ENCODE data around the gene S100A2. TPM values are rescaled to one million over a fixed set of nuclear protein-coding genes. Genes with fewer than 3 reads are reported as not detected.

The S100A2 gene
- 1 to 10 TPM in 1 of 2 donors, under 1 TPM in 1; 0.34 to 1.3 TPM for total RNA-seq

GRCh38 chr1:153565529-153566374, at the start of gene S100A2:
Gene S100A2, minus strand, starts transcription at chr1:153565844. Its CDS starts 1,967 bp downstream, at chr1:153563877.

GRCh38 chr1:153612755-153613331, 47.2 kb upstream of the S100A2 start, which contains the start of gene S100A16:
Gene S100A16, minus strand, starts transcription at chr1:153613137. Its CDS starts 4,986 bp downstream, at chr1:153608151.

GRCh38 chr1:153548722-153549688, 16.6 kb downstream of the S100A2 start, which contains the start of gene S100A3:
Gene S100A3, minus strand, starts transcription at chr1:153549258. Its CDS starts 773 bp downstream, at chr1:153548485.

GRCh38 chr1:153545067-153546055, 20.3 kb downstream of the S100A2 start, which contains the start of gene S100A4:
Gene S100A4, minus strand, starts transcription at chr1:153545806. Its CDS starts 1,012 bp downstream, at chr1:153544794.

GRCh38 chr1:153540394-153541361, 25.0 kb downstream of the S100A2 start, which contains the start of gene S100A5:
Gene S100A5, minus strand, starts transcription at chr1:153540934. Its CDS starts 743 bp downstream, at chr1:153540191.

GRCh38 chr1:153535242-153536011, 30.2 kb downstream of the S100A2 start, which contains the start of gene S100A6:
Gene S100A6, minus strand, starts transcription at chr1:153535991. Its CDS starts 652 bp downstream, at chr1:153535339.

Other genes with a start within 250 kb of the S100A2 start
- not detected for gene PGLYRP4, start 217.0 kb downstream of the S100A2 start, total RNA-seq
- gene S100A9, start 208.0 kb downstream of the S100A2 start, total RNA-seq = not detected
- 1 to 10 TPM in 1 of 2 donors, not detected in 1; 1.0 TPM for gene S100A12, start 190.2 kb downstream of the S100A2 start, total RNA-seq
- gene S100A8, start 174.8 kb downstream of the S100A2 start, total RNA-seq = not detected
- gene S100A7A, start 149.3 kb downstream of the S100A2 start, total RNA-seq = not detected
- gene S100A7, start 105.2 kb downstream of the S100A2 start, total RNA-seq = not detected
- gene S100A6, start 29.9 kb downstream of the S100A2 start, total RNA-seq = 100 to 1,000 TPM; 336 to 430 TPM
- gene S100A5, start 24.9 kb downstream of the S100A2 start, total RNA-seq = not detected
- gene S100A4, start 20.0 kb downstream of the S100A2 start, total RNA-seq = 1 to 10 TPM in 1 of 2 donors, under 1 TPM in 1; 0.67 to 1.7 TPM
- 1 to 10 TPM in 1 of 2 donors, not detected in 1; 1.3 TPM for gene S100A3, start 16.6 kb downstream of the S100A2 start, total RNA-seq
- gene S100A16, start 47.3 kb upstream of the S100A2 start, total RNA-seq = 10 to 100 TPM; 13.1 to 34.3 TPM
- not detected for gene S100A14, start 50.5 kb upstream of the S100A2 start, total RNA-seq
- gene S100A13, start 61.7 kb upstream of the S100A2 start, total RNA-seq = 10 to 100 TPM; 42.7 to 63.3 TPM
- gene S100A1, start 62.6 kb upstream of the S100A2 start, total RNA-seq = 1 to 10 TPM; 1.7 to 4.1 TPM
- 10 to 100 TPM; 27.2 to 37.0 TPM for gene CHTOP, start 68.2 kb upstream of the S100A2 start, total RNA-seq
- 10 to 100 TPM; 46.8 to 53.6 TPM for gene SNAPIN, start 92.9 kb upstream of the S100A2 start, total RNA-seq
- gene ILF2, start 105.1 kb upstream of the S100A2 start, total RNA-seq = 100 to 1,000 TPM; 137 to 213 TPM
- under 1 TPM; under 0.01 TPM for gene NPR1, start 112.8 kb upstream of the S100A2 start, total RNA-seq
- 10 to 100 TPM; 41.0 to 44.0 TPM for gene INTS3, start 162.2 kb upstream of the S100A2 start, total RNA-seq
- 10 to 100 TPM; 27.2 to 59.3 TPM for gene SLC27A3, start 209.6 kb upstream of the S100A2 start, total RNA-seq